Activated naive CD8-positive, alpha-beta T cell (primary cell): ENCODE data around the gene CFAP45.

ENCODE experiments used
- H3K27ac Mint-ChIP-seq: one replicate; pipeline ENCODE4 v1.8.0; 2021; ENCODE audit warnings: mixed read lengths
- H3K27me3 Mint-ChIP-seq: one replicate; pipeline ENCODE4 v1.8.0; 2021; ENCODE audit warnings: mixed read lengths
- H3K36me3 Mint-ChIP-seq: one replicate; pipeline ENCODE4 v1.8.0; 2021; ENCODE audit warnings: mixed read lengths
- H3K4me1 Mint-ChIP-seq: one replicate; pipeline ENCODE4 v1.8.0; 2021; ENCODE audit warnings: low read depth, mixed read lengths
- H3K4me3 Mint-ChIP-seq: one replicate; pipeline ENCODE4 v1.8.0; 2021; ENCODE audit warnings: mild to moderate bottlenecking, mixed read lengths
- H3K9me3 Mint-ChIP-seq: one replicate; pipeline ENCODE4 v1.8.0; 2021; ENCODE audit warnings: low read depth, mixed read lengths

Gene CFAP45, protein sequence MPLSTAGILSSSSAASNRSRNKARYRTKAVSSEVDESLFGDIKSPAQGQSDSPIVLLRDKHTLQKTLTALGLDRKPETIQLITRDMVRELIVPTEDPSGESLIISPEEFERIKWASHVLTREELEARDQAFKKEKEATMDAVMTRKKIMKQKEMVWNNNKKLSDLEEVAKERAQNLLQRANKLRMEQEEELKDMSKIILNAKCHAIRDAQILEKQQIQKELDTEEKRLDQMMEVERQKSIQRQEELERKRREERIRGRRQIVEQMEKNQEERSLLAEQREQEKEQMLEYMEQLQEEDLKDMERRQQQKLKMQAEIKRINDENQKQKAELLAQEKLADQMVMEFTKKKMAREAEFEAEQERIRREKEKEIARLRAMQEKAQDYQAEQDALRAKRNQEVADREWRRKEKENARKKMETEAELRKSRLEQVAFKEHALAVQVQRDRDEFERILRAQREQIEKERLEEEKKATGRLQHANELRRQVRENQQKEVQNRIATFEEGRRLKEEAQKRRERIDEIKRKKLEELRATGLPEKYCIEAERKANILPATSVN

DNA sequence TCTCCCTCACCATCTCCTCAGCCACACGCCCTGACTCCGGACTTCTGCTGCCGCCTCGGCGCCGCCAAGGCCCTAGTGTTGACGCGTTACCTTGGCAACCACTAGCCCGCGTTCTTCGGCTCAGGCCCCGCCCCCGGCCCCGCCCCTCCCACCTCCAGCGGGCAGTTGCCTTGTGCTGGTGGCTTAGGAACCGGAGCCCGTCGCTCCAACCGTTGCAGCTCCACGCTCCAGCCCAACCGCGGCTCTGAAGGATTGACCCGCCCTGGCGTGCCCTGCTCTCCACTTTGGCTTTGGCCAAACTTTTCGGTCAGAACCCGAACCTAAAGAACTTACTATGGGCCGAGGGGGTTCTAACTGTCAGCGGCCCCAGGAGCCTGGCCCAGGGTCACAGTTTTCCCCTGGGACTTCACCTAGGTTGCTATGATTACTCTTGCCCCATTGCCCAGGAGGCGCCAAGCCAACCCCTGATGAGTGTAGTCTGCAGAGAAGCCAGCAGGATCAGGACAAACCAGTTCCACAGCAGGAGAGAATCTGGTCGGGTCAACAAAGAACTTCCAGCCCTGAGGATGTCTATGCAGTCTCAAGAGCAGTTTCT lies at the start of gene CFAP45:
Gene CFAP45 (minus strand): TSS at position 80 of the 595 bp plus-strand sequence. CDS start 67 bp downstream, at position 13.
- Mint-ChIP-seq H3K4me3 (no peak within 1 kb of the TSS), H3K9me3 (peaks cover 3% of the 10 kb centered on the region)

DNA sequence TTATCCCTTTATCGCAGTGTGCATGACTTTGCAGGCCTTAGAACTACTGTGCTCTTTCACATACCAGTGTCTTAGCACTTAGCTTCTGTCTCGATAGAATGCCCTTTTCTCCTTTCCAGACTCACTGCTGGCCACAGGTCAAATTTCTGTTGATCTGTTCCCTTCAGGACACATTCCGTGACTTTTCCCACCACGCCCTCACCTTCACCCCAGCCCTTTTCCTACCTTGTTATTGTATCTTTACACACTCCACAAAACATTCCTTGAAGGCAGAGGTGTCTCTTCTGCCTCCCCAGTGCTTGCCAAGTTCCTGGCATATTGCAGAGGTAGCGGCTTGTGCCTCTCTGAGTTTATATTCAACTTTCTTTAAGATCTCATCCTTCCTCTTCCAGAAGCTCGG lies 49.2 kb upstream of the CFAP45 start:
- peaks cover 11% of the 10 kb centered on the region for H3K27me3 Mint-ChIP-seq
- H3K4me3 Mint-ChIP-seq = no peak overlapping the region
- peaks cover 5% of the 10 kb centered on the region for H3K4me1 Mint-ChIP-seq
- no peak overlapping the region for H3K27ac Mint-ChIP-seq
- H3K36me3 Mint-ChIP-seq = no peaks in the 10 kb centered on the region
- no peaks in the 10 kb centered on the region for H3K9me3 Mint-ChIP-seq

More for the DNA sequence above, at the start of gene CFAP45:
- Mint-ChIP-seq H3K27ac (no peak within 1 kb of the TSS), H3K36me3 (peaks cover 5% of the 10 kb centered on the region), H3K4me1 (no peaks in the 10 kb centered on the region), H3K27me3 (no peaks in the 10 kb centered on the region)

DNA sequence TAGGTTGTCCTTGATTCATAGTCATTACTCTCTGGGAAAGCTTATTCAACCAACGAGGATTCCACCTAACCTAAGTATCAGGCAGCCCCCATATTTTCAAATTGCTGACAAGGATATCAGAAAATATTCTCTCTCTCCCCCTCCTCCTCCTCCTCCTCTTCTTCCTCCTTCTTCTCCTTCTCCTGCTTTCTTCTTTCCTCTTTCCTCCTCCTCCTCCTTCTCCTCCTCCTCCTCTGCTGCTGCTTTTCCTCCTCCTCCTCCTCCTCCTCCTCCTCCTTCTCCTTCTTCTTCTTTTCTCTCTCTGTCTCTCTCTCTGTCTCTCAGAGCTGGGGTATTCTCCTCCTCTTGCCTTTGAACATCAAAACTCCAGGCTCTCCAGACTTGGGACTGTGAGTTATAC lies 48.0 kb upstream of the CFAP45 start:
- no peak overlapping the region for H3K27ac Mint-ChIP-seq
- H3K9me3 Mint-ChIP-seq = no peaks in the 10 kb centered on the region
- H3K4me1 Mint-ChIP-seq = peaks cover 5% of the 10 kb centered on the region
- H3K4me3 Mint-ChIP-seq = no peak overlapping the region
- H3K27me3 Mint-ChIP-seq = peaks cover 9% of the 10 kb centered on the region
- no peaks in the 10 kb centered on the region for H3K36me3 Mint-ChIP-seq

DNA sequence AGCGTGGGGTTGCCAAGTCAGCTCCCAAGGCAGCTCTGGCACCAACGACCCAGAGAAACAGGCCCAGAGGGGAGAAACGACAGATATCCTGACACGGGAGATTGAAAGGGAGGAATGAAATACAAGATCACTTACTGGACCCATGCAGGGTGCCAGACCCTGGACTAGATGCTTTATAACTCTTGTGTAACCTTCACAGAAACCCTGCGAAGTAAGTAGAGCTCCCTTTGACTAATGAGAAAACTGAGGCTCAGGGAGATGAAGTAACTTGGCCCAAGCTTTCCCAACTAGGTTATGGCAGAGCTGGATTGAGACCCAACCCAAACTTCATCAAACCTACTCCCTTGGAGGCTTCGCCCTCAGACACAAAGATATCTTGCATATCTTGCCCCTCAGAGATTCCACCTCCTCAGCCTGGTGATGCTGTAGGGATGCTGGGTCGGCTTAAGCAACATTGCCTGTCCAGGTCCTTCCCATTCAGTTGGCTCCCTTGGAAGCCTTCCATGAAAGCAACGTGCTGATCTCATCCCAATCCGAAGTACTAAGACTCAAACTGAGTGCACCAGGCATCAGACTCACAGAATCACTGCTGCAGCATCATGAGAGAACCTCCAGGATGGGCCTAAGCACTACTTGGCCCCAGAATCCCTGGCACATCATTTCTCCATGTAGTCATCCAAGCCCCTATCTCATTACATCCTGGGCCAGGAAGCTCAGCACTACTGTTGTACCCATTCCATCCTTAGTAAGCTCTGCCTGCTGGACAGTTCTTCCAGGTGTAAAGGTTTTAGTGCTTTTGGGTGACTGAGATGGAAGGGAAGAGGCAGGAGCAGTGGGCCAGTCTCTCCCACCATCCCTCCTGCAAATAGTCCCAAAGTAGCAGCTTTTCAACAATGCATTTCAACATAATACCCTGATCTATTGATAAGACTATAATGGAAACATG lies 46.5 kb upstream of the CFAP45 start:
- Mint-ChIP-seq H3K4me1 (peaks cover 5% of the 10 kb centered on the region), H3K27me3 (peaks cover 9% of the 10 kb centered on the region), H3K27ac (no peak overlapping the region), H3K36me3 (no peaks in the 10 kb centered on the region), H3K9me3 (no peaks in the 10 kb centered on the region), H3K4me3 (peak overlapping the region; percentile 84)

DNA sequence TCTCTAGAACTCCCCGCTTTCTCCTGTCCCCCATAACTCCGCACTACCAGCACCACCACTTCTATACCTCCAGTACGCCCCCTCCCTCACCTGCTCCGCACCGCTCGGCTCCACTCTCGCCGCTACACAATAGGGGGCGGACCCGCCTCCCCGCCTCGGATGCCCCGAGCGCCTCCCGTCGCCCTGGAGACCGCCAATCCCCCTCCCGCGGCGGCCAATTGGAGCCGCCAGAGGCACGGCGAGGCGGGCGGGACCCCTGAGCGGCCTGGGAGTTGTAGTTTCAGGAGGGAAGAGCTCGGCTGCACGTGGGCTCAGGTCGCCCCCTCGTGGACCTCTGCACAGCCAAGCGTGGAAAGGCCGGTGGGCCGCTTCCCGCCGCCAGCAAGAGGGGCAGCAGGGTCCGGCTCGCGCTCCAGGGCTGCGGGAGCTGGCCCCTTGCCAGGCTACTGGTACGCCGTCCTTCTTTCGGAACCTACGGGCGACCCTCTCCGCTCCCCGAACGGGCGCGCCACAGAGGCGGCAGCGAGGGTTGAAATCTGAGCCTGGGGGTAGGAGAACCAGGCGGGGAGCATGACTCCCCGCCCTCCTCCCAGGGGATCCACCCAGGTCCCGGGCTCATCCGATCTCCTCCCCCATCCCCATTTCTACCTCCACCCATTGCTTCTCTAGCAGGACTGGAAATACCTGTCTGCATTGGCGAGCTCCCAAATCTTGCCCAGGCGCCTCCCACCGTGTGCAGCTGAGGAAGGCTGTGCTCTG lies 45.7 kb upstream of the CFAP45 start, which contains the start of gene IGSF9:
Gene IGSF9 (minus strand): TSS at position 131 of the 759 bp plus-strand sequence. CDS start 2,159 bp downstream, outside the sequence.
- H3K4me3 Mint-ChIP-seq = peak within 1 kb of the TSS; percentile 84
- H3K27ac Mint-ChIP-seq = peak within 1 kb of the TSS; percentile 46
- H3K4me1 Mint-ChIP-seq = peaks cover 5% of the 10 kb centered on the region
- H3K36me3 Mint-ChIP-seq = no peaks in the 10 kb centered on the region
- H3K27me3 Mint-ChIP-seq = peaks cover 11% of the 10 kb centered on the region
- no peaks in the 10 kb centered on the region for H3K9me3 Mint-ChIP-seq

DNA sequence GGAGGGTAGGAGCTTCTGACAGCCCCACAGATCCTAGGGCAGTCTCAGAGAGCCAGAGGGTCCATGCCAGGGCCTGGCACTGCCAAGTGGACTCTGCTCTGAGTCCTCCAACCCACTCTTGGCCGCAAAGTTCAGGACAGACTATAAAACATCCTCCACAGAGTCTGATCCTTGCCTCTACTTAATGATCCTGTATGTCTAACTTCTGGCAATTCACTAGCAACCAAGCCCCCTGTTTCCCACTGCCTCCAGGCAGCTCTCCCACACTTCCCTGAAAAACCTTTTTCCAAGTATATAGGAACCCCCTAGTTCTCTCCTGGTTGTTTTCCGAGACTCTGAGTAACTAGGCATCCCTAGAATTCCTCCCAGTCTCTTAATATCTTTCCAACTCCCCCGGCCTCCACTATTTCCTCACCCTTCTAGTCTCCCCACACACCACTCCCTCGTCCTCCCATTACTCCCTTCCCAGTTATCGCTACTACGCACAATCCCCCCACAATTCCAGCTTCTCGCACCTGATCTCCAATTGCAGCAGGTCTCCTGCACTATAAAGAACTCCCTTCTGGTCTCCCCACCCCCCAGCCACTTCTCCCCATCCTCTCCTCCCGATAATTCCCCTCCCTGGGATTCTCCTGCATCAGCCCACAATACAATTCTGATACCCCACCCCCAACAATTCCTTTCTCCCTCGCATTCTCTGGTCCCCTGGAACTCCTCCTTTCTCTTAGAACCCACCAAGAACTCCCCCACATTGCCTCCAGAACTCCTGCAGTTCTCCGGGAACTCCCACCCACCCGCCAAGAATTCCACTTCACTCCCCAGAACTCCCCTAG lies 44.9 kb upstream of the CFAP45 start:
- Mint-ChIP-seq H3K4me3 (peak overlapping the region; percentile 84), H3K4me1 (peaks cover 5% of the 10 kb centered on the region), H3K27ac (no peak overlapping the region), H3K27me3 (peaks cover 11% of the 10 kb centered on the region), H3K9me3 (no peaks in the 10 kb centered on the region), H3K36me3 (no peaks in the 10 kb centered on the region)

DNA sequence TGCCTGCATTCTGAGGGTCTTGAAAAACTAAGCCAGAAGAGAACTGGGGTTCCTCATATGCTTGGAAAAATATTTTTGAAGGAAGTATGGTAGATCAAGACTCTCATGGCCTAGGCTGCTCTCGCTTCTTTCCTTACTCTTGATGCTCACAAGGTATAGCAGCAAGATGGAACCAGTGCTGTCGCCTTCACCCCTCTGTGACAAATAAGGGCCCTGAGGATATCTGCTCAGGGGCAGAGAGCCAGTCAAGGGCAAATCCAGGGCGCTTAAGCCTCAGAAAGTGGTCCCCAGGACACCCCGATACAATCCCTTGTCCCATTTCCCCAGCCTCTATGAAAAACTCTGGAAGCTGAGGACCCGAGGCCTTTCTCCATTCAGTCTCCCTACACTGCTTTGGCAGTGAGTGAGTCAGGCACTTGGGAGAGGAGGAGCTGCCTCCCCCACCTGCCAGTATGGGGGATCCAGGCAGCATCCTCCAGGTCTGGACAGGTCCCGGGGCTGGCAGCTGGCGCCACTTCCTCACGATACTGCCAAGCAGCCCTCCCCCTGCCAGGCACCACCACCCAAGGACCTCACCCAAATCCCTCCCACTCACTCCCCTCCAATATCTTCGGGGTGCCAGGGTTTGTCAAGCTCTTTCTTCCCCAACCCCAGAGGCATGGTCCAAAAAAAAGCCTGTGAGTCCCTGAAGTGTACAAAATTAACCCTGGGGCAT lies 44.1 kb upstream of the CFAP45 start:
- Mint-ChIP-seq H3K27ac (no peak overlapping the region), H3K4me3 (no peak overlapping the region), H3K4me1 (peaks cover 5% of the 10 kb centered on the region), H3K36me3 (no peaks in the 10 kb centered on the region), H3K27me3 (peaks cover 11% of the 10 kb centered on the region), H3K9me3 (no peaks in the 10 kb centered on the region)

DNA sequence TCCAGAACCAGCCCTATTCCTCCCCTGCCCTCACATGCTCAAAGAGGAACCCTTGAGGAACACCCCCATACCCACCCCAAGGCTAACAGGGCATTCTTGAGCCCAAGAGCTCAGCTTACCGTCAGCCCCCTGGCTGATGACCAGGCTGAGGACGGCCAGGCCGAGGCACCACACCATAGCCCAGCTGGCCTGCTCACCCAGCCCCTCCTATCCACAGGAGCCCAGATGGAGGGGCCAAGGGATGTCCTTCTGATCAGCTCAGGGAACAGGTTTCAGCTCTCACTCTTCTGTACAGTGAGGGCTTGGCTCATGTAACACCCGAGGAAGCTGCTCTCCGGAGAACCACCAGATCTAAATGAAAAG lies 43.3 kb upstream of the CFAP45 start:
- Mint-ChIP-seq H3K27me3 (peaks cover 11% of the 10 kb centered on the region), H3K9me3 (no peaks in the 10 kb centered on the region), H3K27ac (no peak overlapping the region), H3K36me3 (no peaks in the 10 kb centered on the region), H3K4me3 (no peak overlapping the region), H3K4me1 (peaks cover 5% of the 10 kb centered on the region)

DNA sequence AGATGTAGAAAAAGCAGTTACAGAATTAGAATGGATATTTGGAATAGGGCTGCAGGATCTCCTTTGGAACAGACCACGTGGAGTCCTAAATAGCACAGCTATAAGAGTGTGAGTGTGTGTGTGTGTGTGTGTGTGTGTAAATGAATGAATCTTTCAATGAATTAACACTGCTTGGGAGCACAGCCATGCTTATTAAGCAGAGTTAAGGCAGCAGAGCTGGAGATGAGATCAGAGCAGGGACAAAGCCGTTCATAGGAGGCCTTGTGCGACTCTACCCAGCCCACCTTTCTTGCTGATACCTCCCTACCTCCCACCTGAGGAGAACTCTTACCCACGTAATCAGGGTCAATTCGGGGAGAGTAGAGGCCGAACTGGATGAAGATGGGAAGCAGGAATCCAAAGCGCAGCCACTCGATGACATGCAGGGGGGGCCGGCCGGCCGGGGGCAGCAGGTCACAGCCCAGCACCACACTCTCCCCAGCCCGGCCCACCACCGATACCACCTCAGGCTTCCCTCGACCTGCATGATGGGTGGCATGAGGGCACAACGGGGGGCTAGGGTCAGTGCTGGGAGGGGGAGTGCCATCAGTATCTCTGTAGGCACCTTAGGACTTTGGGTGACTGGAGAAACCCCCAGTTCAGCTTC lies 42.8 kb upstream of the CFAP45 start:
- no peak overlapping the region for H3K27ac Mint-ChIP-seq
- no peaks in the 10 kb centered on the region for H3K9me3 Mint-ChIP-seq
- peaks cover 11% of the 10 kb centered on the region for H3K27me3 Mint-ChIP-seq
- peaks cover 5% of the 10 kb centered on the region for H3K4me1 Mint-ChIP-seq
- no peaks in the 10 kb centered on the region for H3K36me3 Mint-ChIP-seq
- H3K4me3 Mint-ChIP-seq = no peak overlapping the region

DNA sequence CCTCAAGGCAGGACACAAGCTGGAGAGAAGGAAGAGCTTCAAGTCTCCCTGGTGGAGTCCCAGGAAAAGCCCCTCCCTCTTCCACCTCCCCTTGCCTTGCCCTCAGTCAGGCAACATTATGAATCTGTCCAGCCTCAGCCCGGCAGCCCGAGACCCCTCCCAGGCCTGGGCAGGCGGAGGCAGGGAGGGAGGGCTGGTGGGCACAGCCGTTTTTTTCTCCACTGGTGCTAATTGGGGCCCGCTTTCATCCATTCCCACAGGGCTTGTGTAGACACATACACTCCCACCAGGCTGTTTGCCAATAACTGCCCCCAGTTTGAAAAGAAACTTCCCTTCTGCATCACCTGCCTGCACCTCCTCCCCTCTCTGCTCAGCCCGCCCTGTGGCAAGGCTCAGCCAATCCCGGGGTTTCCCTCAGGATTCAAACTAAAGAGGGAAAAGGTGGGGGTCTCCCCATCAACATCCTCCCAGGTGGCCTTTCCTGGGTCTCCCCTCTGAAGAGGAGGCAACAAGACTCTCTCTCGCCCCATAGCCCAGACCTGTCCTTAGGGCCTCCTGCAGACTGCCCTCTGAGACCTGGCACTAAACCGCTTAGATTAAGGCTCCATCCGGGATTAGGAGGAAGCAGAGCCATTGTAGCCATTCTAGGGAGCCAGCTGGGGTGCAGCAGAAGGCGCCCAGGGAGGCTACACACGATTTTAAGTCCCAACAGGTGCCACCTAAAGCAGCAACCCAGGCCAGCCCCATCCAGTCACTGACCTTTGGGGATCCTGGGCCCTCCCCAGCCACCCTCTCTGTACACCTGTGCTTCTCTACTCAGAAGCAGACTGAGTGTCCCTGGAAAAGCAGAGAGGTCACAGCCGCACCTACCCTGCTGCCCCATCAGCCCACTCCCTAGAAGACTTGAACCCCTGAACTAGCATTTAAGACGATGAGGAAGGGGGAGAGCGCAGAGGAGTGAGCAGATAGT lies 41.9 kb upstream of the CFAP45 start:
- peaks cover 11% of the 10 kb centered on the region for H3K27me3 Mint-ChIP-seq
- no peak overlapping the region for H3K27ac Mint-ChIP-seq
- no peaks in the 10 kb centered on the region for H3K36me3 Mint-ChIP-seq
- peaks cover 5% of the 10 kb centered on the region for H3K4me1 Mint-ChIP-seq
- no peak overlapping the region for H3K4me3 Mint-ChIP-seq
- H3K9me3 Mint-ChIP-seq = no peaks in the 10 kb centered on the region

DNA sequence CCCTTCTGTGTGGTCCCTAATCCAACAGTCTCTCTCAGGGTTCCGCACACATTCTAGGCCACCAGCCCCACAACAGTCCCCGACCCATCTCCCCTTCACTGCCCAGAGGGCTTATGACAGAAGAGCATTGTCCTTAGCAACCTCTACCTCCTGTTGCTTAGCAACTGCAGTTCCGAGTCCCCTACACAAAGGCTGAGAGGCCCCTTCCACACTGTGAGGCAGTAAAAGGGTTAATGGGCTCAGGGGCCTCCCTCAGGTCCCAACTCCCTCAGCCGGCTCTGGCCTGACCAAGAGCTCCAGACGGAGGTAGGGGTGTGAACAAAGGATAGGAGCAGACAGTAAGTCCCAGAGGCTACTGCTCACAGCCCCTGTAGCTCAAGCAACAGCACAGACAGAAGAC lies 41.2 kb upstream of the CFAP45 start:
- H3K27me3 Mint-ChIP-seq = peaks cover 11% of the 10 kb centered on the region
- H3K9me3 Mint-ChIP-seq = no peaks in the 10 kb centered on the region
- H3K4me3 Mint-ChIP-seq = no peak overlapping the region
- no peak overlapping the region for H3K27ac Mint-ChIP-seq
- no peaks in the 10 kb centered on the region for H3K36me3 Mint-ChIP-seq
- peaks cover 10% of the 10 kb centered on the region for H3K4me1 Mint-ChIP-seq
